ENCODE measurements around the gene VDAC1.
"Not testable (repeated sequence)": the region's sequence is repeated elsewhere in the genome, so short reads cannot be mapped to it uniquely, and the experiment has no call there.

The VDAC1 gene

GRCh38 chr5:133994297-133994989, 10.3 kb downstream of the VDAC1 start:
- H3K27ac Mint-ChIP-seq: peak overlapping the region; percentile 75
- H3K36me3 Mint-ChIP-seq (ENCODE audit: low read depth): peaks cover 76% of the 10 kb centered on the region
- no peak for DNase-seq
- H3K9me3 Mint-ChIP-seq: no peaks in the 10 kb centered on the region
- H3K4me1 Mint-ChIP-seq (ENCODE audit: low read depth): peaks cover 53% of the 10 kb centered on the region
- no peaks in the 10 kb centered on the region for H3K27me3 Mint-ChIP-seq
- no peak overlapping the region for H3K4me3 Mint-ChIP-seq

GRCh38 chr5:133993185-133993936, 11.4 kb downstream of the VDAC1 start:
- Mint-ChIP-seq H3K36me3 (ENCODE audit: low read depth) (peaks cover 81% of the 10 kb centered on the region), H3K27me3 (no peaks in the 10 kb centered on the region), H3K4me3 (no peak overlapping the region), H3K4me1 (ENCODE audit: low read depth) (peaks cover 47% of the 10 kb centered on the region), H3K27ac (peak overlapping the region; percentile 18), H3K9me3 (no peaks in the 10 kb centered on the region)
- no peak for DNase-seq

GRCh38 chr5:133992429-133993155, 12.2 kb downstream of the VDAC1 start:
- H3K27ac Mint-ChIP-seq: peak overlapping the region; percentile 34

GRCh38 chr5:133991171-133991910, 13.4 kb downstream of the VDAC1 start:
- H3K27me3 Mint-ChIP-seq: no peaks in the 10 kb centered on the region
- H3K27ac Mint-ChIP-seq: no peak overlapping the region
- no peak overlapping the region for H3K4me3 Mint-ChIP-seq
- peaks cover 34% of the 10 kb centered on the region for H3K4me1 Mint-ChIP-seq (ENCODE audit: low read depth)
- no peaks in the 10 kb centered on the region for H3K9me3 Mint-ChIP-seq
- DNase-seq: no peak
- H3K36me3 Mint-ChIP-seq (ENCODE audit: low read depth): peaks cover 87% of the 10 kb centered on the region

More at GRCh38 chr5:133992429-133993155, 12.2 kb downstream of the VDAC1 start:
- Mint-ChIP-seq H3K4me3 (no peak overlapping the region), H3K27me3 (no peaks in the 10 kb centered on the region), H3K36me3 (ENCODE audit: low read depth) (peaks cover 82% of the 10 kb centered on the region), H3K4me1 (ENCODE audit: low read depth) (peaks cover 42% of the 10 kb centered on the region), H3K9me3 (no peaks in the 10 kb centered on the region)
- DNase-seq: no peak

GRCh38 chr5:133990396-133990795, 14.4 kb downstream of the VDAC1 start:
- H3K27me3 Mint-ChIP-seq: no peaks in the 10 kb centered on the region
- H3K36me3 Mint-ChIP-seq (ENCODE audit: low read depth): peaks cover 93% of the 10 kb centered on the region
- no peaks in the 10 kb centered on the region for H3K9me3 Mint-ChIP-seq
- H3K27ac Mint-ChIP-seq: no peak overlapping the region
- no peak for DNase-seq
- peaks cover 28% of the 10 kb centered on the region for H3K4me1 Mint-ChIP-seq (ENCODE audit: low read depth)
- no peak overlapping the region for H3K4me3 Mint-ChIP-seq

GRCh38 chr5:133985540-133986180, 19.1 kb downstream of the VDAC1 start:
- Mint-ChIP-seq H3K4me3 (no peak overlapping the region), H3K27me3 (no peaks in the 10 kb centered on the region), H3K36me3 (ENCODE audit: low read depth) (peaks cover 94% of the 10 kb centered on the region), H3K4me1 (ENCODE audit: low read depth) (peaks cover 12% of the 10 kb centered on the region), H3K27ac (peak overlapping the region; percentile 44), H3K9me3 (no peaks in the 10 kb centered on the region)
- DNase-seq: no peak

- Mint-ChIP-seq H3K27me3 (no peaks in the 10 kb centered on the region), H3K27ac (peak overlapping the region; percentile 66), H3K9me3 (no peaks in the 10 kb centered on the region), H3K4me3 (no peak overlapping the region), H3K4me1 (ENCODE audit: low read depth) (peaks cover 16% of the 10 kb centered on the region), H3K36me3 (ENCODE audit: low read depth) (peaks cover 93% of the 10 kb centered on the region)
- no peak for DNase-seq
These were observed 21.1 kb downstream of the VDAC1 start for GRCh38 chr5:133983674-133984073.

GRCh38 chr5:133981714-133982113, 23.1 kb downstream of the VDAC1 start:
- no peaks in the 10 kb centered on the region for H3K27me3 Mint-ChIP-seq
- peaks cover 96% of the 10 kb centered on the region for H3K36me3 Mint-ChIP-seq (ENCODE audit: low read depth)
- no peak for DNase-seq
- H3K9me3 Mint-ChIP-seq: no peaks in the 10 kb centered on the region
- peaks cover 33% of the 10 kb centered on the region for H3K4me1 Mint-ChIP-seq (ENCODE audit: low read depth)
- H3K27ac Mint-ChIP-seq: peak overlapping the region; percentile 48
- H3K4me3 Mint-ChIP-seq: no peak overlapping the region

GRCh38 chr5:133980652-133981051, 24.1 kb downstream of the VDAC1 start:
- H3K27me3 Mint-ChIP-seq: no peaks in the 10 kb centered on the region
- peaks cover 96% of the 10 kb centered on the region for H3K36me3 Mint-ChIP-seq (ENCODE audit: low read depth)
- DNase-seq: no peak
- no peaks in the 10 kb centered on the region for H3K9me3 Mint-ChIP-seq
- H3K27ac Mint-ChIP-seq: peak overlapping the region; percentile 48
- peaks cover 34% of the 10 kb centered on the region for H3K4me1 Mint-ChIP-seq (ENCODE audit: low read depth)
- no peak overlapping the region for H3K4me3 Mint-ChIP-seq

GRCh38 chr5:133978943-133979342, 25.8 kb downstream of the VDAC1 start:
- no peak overlapping the region for H3K27ac Mint-ChIP-seq
- H3K4me1 Mint-ChIP-seq (ENCODE audit: low read depth): peaks cover 36% of the 10 kb centered on the region
- no peaks in the 10 kb centered on the region for H3K9me3 Mint-ChIP-seq
- H3K4me3 Mint-ChIP-seq: no peak overlapping the region
- DNase-seq: no peak
- H3K36me3 Mint-ChIP-seq (ENCODE audit: low read depth): peaks cover 96% of the 10 kb centered on the region
- no peaks in the 10 kb centered on the region for H3K27me3 Mint-ChIP-seq

GRCh38 chr5:133977858-133978257, 26.9 kb downstream of the VDAC1 start:
- Mint-ChIP-seq H3K4me1 (ENCODE audit: low read depth) (peaks cover 35% of the 10 kb centered on the region), H3K9me3 (no peaks in the 10 kb centered on the region), H3K27me3 (no peaks in the 10 kb centered on the region), H3K27ac (peak overlapping the region; percentile 85), H3K36me3 (ENCODE audit: low read depth) (peaks cover 96% of the 10 kb centered on the region), H3K4me3 (no peak overlapping the region)
- no peak for DNase-seq

GRCh38 chr5:133977161-133977787, 27.5 kb downstream of the VDAC1 start:
- no peaks in the 10 kb centered on the region for H3K9me3 Mint-ChIP-seq
- peaks cover 35% of the 10 kb centered on the region for H3K4me1 Mint-ChIP-seq (ENCODE audit: low read depth)
- DNase-seq: no peak
- peaks cover 96% of the 10 kb centered on the region for H3K36me3 Mint-ChIP-seq (ENCODE audit: low read depth)
- no peaks in the 10 kb centered on the region for H3K27me3 Mint-ChIP-seq
- H3K4me3 Mint-ChIP-seq: no peak overlapping the region
- H3K27ac Mint-ChIP-seq: peak overlapping the region; percentile 85

- peaks cover 31% of the 10 kb centered on the region for H3K4me1 Mint-ChIP-seq (ENCODE audit: low read depth)
- peaks cover 95% of the 10 kb centered on the region for H3K36me3 Mint-ChIP-seq (ENCODE audit: low read depth)
- not testable (repeated sequence) for H3K9me3 Mint-ChIP-seq, H3K27me3 Mint-ChIP-seq, DNase-seq, H3K4me3 Mint-ChIP-seq
- peak overlapping the region; percentile 85 for H3K27ac Mint-ChIP-seq
These were observed 29.2 kb downstream of the VDAC1 start for GRCh38 chr5:133975546-133975945.

Measured in activated T-cell treated with anti-CD3 and anti-CD28 coated beads, Interleukin-2, amount 50 U/mL, for 24 hours (primary cell).